ENCODE measurements around the gene NF1.
"Not testable (repeated sequence)": the region's sequence is repeated elsewhere in the genome, so short reads cannot be mapped to it uniquely, and the experiment has no call there.

Gene NF1

DNA sequence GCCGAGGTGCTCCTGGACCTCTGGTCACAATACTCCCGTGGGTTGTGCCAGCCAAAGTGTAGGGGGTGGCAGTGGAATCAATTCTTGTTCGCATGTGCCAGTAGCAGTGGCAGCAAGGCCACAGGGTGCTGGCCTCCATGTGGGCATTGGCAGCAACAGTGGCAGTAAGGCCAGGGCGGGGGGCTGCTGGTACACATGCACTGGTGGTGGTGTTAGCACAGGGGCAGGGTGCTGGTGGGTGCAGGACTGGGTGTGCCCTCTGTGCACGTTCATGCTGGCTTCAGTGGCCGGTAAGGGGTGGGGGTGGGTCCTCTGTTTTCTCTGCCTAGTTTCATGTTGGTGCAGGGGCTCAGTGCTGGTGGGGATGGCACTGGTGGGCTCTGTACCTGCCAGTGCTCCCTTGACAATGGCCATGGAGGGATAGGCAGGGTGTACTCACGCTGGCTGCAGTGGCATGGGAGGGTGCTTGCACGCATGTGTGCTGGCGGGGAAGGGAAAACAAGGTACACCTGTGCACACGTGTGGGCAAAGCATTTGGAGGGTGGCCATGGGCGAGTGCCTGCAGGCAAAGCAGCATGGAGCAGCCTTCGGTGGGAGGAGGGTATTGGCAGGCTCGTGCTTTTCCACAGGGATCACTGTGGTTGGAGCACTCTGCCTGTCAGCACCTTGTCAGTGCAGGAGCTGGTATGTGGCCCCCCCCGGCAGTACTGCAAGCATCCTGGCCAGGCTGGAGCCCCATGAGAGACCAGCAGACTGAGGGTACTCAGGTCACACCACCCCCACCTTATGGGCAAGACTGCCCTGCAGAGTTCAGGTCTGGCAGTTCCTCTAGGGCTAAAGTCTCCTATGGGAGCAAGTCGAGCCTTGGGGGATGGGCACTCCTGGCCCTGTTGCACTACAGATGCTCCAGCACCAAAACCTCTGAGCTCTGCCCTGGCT lies 35.8 kb downstream of the NF1 start:
- DNase-seq = no peak

GRCh38 chr17:31131299-31131698 lies 36.5 kb downstream of the NF1 start:
- no peak for DNase-seq

GRCh38 chr17:31132977-31133376 lies 38.2 kb downstream of the NF1 start:
- no peak for DNase-seq

- DNase-seq = no peak
Observed at GRCh38 chr17:31134576-31134975, 39.8 kb downstream of the NF1 start.

DNA sequence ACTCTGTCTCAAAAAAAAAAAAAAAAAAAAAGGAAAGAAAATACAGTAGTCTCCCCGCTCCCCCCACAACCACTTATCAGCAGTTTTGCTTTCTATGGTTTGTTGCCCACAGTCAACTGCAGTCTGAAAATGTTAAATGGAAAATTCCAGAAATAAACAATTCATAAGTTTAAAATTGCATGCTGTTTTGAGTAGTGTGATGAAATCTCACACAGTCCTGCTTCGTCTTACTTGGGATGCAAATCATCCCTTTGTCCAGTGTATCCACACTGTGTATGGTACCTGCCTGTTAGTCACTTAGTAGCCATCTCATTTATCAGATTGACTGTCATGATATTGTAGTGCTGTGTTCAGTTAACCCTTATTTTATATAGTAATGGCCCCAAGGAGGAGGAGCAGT lies 41.5 kb downstream of the NF1 start:
- no peak for DNase-seq

DNA sequence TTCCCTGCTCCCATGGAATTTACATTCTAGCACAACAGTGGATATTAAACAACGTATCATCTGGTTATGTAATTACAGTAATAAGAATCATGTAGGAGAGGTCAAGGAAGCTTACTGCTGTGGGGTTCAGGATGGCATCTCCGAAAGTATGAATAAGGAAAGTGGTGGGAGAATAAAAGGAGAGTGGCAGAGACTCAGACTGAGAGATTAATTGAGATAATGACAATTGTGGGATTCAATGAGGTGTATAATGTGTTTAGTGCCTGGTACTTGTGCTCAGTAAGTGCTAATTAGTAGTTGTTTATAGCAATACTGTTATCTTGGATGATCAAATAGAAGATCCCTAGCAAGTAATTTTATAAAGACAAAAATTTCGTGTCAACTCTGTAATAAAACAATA lies 45.3 kb downstream of the NF1 start:
- DNase-seq = no peak

DNA sequence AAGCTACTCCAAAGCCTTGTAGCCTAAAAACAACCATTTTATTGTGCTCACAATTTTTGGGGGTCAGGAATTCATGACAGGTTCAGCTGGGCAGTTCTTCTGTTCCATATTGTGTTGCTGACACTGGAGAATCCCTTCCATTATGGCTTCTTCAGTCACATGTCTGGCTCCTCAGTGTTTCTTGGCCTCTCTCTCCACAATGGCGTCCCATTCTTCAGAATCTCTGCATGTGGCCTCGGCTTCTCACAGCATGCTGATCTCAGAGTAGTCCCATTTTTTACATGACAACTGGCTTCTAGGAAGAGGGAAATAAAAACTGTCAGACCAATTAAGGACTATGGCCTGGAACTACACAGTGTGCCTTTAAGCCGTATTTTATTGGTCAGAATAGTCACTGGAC lies 49.7 kb downstream of the NF1 start:
- DNase-seq = no peak

DNA sequence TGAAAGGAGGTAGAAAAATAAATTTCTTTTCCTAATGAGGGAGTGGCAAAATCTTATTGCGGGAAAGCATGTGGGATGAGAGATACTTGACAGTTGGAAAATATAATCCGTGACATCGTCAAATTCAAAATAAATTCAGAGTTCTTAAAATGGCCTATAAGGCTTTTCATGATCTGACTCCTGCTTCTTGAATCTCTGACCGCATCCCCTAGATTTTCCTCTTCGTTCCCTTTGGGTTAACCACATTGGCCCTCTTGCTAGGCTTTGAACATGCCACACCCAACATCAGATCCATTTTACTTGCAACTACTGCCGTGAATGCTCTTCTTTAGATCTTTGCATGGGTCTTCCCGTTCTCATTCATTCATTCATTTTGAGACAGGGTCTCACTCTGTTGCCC lies 50.1 kb downstream of the NF1 start:
- DNase-seq = no peak

GRCh38 chr17:31147507-31148202 lies 52.9 kb downstream of the NF1 start:
- DNase-seq = peak; percentile 12

DNA sequence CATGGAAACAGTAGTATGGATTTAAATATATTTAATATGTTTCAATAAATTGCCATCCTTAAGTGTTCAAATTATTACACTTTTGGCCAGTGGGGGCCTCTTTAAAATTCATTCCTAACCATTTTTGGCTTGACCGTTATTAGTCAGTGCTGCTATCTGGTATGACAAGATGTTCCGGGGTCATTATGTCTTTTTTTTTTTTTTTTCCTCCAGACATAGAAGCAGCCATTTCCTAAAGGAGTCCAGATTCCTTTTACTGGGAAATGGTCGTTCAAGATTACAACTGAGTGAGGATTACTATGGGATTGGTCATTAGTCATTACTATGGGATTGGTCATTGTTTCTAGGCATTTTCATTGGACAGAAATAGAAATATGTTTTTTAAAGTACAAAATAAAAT lies 53.4 kb downstream of the NF1 start:
- no peak for DNase-seq

DNA sequence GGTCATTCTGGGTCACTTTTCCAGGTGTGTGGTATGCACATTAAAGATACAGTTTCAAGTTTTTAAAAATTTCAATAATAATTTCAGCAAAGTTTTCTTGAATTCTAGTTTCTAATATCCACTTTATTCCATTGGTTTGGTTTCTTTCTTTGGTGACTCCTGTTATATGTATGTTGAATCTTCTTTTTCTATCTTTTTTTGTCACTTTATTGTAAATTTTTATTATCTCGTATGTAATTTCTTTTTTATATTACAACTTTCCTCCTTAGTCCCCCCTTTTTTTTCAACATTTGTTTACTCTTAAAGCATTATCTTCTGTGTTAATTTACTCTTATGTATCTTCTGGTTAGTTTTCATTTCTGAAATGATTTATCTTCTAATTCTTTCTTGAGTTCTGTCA lies 57.5 kb downstream of the NF1 start:
- no peak for DNase-seq

GRCh38 chr17:31155208-31155810 lies 60.5 kb downstream of the NF1 start:
- no peak for DNase-seq

GRCh38 chr17:31156326-31156725 lies 61.5 kb downstream of the NF1 start:
- no peak for DNase-seq

- not testable (repeated sequence) for DNase-seq
Observed at GRCh38 chr17:31156864-31157263, 62.1 kb downstream of the NF1 start.

DNA sequence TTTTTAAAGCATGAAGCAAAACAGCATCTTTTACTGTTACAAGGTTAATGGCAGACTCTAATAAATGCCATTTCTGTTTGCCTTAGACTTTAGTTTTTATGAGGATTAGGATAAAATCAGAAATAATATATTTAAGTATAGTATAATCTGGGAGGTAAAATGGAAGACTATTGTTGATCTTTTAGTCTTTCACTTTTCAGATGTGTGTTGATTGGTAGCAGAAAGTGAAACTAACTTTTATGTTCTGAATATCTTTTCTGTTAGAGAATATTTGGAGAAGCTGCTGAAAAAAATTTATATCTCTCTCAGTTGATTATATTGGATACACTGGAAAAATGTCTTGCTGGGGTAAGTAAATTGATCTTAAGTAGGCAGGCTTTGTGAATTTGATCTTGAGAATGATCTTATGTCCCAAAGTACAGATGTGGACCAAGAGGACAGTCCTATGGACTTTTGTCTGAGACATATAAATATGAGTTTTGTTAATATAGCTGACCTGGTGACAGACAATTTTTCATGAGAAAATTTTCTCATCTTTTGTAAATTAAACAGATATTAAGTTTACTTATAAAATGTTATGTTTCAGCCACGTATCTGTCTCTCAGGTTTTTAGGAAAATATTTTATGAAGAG lies 64.1 kb downstream of the NF1 start:
- DNase-seq = no peak

DNA sequence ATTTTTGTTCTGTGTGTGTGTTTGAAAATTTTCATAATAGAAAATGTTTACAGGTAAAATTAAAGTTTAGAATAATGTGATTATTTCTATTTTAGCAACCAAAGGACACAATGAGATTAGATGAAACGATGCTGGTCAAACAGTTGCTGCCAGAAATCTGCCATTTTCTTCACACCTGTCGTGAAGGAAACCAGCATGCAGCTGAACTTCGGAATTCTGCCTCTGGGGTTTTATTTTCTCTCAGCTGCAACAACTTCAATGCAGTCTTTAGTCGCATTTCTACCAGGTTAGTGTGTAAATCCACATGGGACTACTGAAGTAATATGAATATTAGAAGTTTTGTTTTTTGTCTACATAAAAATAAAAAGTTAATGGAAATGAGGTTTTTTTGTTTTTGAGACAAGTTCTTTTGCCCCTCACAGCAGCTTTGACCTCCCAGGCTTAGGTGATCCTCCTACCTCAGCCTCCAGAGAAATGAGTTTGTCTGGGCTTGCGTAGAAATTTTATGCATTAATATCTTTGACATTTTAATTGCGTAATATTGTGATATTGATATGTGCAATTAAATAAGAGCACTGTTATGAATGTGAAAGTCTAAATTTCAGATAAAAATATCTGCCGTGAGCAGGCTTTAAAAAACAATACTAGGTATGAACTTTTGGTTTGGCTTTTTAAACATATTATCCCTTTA lies 68.5 kb downstream of the NF1 start:
- no peak for DNase-seq

DNA sequence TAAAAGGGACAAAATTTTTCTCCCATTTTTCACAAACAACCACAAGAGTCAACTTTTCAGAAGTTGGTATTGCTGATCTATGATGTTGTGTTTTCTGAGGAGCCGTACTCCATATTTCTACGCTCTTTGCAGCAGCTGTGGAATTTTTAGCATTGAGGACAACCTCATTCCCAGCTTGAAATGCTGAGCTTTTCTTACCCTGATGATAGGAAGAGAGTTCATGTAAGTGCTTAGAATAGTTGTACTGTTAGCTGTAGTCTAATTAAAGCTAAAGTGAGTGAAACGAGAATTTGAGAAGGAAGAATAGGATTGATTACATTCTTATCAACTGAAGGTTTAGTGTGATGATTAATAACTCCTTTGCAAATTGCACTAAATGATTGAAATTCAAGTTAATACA lies 72.3 kb downstream of the NF1 start:
- no peak for DNase-seq

DNA sequence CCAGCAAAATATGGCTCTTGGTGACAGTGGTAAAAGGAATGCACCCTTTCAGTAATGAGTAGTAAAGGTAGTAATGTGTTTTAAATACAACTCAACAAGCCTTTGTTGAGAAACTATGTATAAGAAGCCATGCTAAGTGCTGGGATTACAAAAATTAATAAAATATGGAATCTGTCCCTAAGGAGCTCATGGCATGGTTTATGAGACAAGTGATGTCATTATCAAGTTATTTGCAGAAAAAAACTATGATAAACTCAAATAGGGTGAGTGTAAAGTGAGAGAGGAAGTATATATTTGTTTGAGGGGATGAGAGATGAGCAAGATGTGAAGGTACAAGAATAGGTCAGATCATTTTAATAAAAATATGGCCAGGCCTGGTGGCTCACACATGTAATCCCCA lies 76.9 kb downstream of the NF1 start:
- DNase-seq = no peak

- DNase-seq = no peak
Observed at GRCh38 chr17:31172388-31172787, 77.6 kb downstream of the NF1 start.

GRCh38 chr17:31174215-31174614 lies 79.4 kb downstream of the NF1 start:
- DNase-seq = no peak

- DNase-seq = no peak
Observed at GRCh38 chr17:31175237-31175636, 80.5 kb downstream of the NF1 start.

GRCh38 chr17:31176143-31176542 lies 81.4 kb downstream of the NF1 start:
- not testable (repeated sequence) for DNase-seq

DNA sequence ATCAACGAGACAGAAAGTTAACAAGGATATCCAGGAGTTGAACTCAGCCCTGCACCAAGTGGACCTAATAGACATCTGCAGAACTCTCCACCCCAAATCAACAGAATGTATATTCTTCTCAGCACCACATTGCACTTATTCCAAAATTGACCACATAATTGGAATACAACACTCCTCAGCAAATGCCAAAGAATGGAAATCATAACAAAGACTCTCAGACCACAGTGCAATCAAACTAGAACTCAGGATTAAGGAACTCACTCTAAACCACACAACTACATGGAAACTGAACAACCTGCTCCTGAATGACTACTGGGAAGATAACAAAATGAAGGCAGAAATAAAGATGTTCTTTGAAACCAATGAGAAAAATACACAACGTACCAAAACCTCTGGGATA lies 84.2 kb downstream of the NF1 start:
- not testable (repeated sequence) for DNase-seq

Measured in NCI-H69 (cell line).